Measurements from ENCODE around the gene PSME2. TPM values are rescaled to one million over a fixed set of nuclear protein-coding genes. Genes with fewer than 3 reads are reported as not detected.

The PSME2 gene
- total and polyA plus RNA-seq, 2 of the 13 experiments (the other 11 are each of a cell fraction or from before 2014, with no cell fraction given) = 332 to 716 TPM

DNA sequence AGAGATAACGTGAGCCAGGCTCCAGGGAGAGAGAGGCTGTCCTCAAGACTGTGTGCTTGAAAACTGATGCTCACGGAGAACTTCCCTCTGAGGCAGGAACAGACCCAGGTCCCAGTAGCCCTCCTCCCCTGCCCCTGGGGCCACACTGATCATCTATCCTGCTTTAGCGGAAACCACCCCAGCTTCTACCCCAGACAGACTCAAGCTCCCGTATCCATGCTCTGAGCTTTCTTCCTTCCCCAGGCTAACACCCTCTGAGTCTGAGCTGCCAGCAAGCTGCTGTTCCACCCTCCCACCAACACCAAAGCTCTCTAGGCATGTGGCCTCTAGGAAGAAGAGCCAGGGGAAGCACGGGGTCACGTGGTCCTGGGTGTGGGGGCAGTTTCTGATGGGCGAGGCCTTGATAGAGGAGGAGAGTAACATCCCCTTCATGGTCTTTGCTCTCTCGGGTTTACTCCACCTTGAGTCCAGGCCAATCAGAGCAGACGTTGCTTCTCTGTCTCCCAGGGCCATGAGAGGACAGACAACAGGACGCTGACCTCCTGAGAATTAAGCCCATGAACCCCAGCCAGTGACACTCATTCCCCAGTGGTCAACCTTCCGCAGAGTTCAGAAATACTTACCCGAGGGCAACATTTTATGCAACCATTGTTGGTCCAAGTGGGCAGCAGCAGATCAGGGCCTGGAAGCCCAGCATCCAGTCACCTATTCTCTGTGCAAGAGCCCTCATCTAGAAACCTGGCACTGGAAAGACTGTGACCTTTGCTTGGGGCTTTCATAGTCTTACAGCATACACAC is 50.9 kb downstream of the PSME2 start (continued):
- TF ChIP-seq, protein P1, sequence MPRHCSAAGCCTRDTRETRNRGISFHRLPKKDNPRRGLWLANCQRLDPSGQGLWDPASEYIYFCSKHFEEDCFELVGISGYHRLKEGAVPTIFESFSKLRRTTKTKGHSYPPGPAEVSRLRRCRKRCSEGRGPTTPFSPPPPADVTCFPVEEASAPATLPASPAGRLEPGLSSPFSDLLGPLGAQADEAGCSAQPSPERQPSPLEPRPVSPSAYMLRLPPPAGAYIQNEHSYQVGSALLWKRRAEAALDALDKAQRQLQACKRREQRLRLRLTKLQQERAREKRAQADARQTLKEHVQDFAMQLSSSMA (CRISPR knock-in tag; IDR thresholded peaks at IDR 0.05) = peak; percentile 98
- TF ChIP-seq, protein P2, sequence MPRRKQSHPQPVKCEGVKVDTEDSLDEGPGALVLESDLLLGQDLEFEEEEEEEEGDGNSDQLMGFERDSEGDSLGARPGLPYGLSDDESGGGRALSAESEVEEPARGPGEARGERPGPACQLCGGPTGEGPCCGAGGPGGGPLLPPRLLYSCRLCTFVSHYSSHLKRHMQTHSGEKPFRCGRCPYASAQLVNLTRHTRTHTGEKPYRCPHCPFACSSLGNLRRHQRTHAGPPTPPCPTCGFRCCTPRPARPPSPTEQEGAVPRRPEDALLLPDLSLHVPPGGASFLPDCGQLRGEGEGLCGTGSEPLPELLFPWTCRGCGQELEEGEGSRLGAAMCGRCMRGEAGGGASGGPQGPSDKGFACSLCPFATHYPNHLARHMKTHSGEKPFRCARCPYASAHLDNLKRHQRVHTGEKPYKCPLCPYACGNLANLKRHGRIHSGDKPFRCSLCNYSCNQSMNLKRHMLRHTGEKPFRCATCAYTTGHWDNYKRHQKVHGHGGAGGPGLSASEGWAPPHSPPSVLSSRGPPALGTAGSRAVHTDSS (CRISPR knock-in tag; conservative IDR thresholded peaks at IDR 0.05) = no peak
- TF ChIP-seq MAFK (conservative IDR thresholded peaks at IDR 0.05 in 1 of 2, IDR thresholded peaks at IDR 0.05 in 1 of 2; ENCODE audit: low read length in 2 of 2) (no peak), TP53 (CRISPR knock-in tag; conservative IDR thresholded peaks at IDR 0.05) (0 out of 2 replicates have a peak, but pooled peaks have one; percentile 12), ZSCAN12 (CRISPR knock-in tag; IDR thresholded peaks at IDR 0.05) (peak; percentile 56; the same call in 1 of the 2 replicates), HMG20A (CRISPR knock-in tag; IDR thresholded peaks at IDR 0.05; ENCODE audit: borderline replicate concordance) (peak; percentile 80), THYN1 (CRISPR knock-in tag; IDR thresholded peaks at IDR 0.05; ENCODE audit: borderline replicate concordance, low read depth) (peak; percentile 72; the same call in 1 of the 2 replicates), ZMYM4 (CRISPR knock-in tag; IDR thresholded peaks at IDR 0.05) (no peak), ZNF367 (CRISPR knock-in tag; IDR thresholded peaks at IDR 0.05; ENCODE audit: borderline replicate concordance) (no peak; the same call in 1 of the 2 replicates), ZNF101 (CRISPR knock-in tag; IDR thresholded peaks at IDR 0.05; ENCODE audit: borderline replicate concordance, low read depth) (peak; percentile 86; the same call in 1 of the 2 replicates), KLF15 (CRISPR knock-in tag; IDR thresholded peaks at IDR 0.05; ENCODE audit: borderline replicate concordance) (peak; percentile 94), ZNF543 (CRISPR knock-in tag; IDR thresholded peaks at IDR 0.05) (peak; percentile 98), ZNF468 (CRISPR knock-in tag; IDR thresholded peaks at IDR 0.05) (no peak)
- TF ChIP-seq, protein P3, sequence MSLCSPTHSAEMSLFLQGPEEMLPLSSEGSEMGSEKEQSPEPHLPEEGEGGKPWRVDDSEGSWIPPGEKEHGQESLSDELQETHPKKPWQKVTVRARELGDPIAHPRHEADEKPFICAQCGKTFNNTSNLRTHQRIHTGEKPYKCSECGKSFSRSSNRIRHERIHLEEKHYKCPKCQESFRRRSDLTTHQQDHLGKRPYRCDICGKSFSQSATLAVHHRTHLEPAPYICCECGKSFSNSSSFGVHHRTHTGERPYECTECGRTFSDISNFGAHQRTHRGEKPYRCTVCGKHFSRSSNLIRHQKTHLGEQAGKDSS (CRISPR knock-in tag; IDR thresholded peaks at IDR 0.05; ENCODE audit: borderline replicate concordance, low read depth) = peak; percentile 99
- TF ChIP-seq, protein P4, sequence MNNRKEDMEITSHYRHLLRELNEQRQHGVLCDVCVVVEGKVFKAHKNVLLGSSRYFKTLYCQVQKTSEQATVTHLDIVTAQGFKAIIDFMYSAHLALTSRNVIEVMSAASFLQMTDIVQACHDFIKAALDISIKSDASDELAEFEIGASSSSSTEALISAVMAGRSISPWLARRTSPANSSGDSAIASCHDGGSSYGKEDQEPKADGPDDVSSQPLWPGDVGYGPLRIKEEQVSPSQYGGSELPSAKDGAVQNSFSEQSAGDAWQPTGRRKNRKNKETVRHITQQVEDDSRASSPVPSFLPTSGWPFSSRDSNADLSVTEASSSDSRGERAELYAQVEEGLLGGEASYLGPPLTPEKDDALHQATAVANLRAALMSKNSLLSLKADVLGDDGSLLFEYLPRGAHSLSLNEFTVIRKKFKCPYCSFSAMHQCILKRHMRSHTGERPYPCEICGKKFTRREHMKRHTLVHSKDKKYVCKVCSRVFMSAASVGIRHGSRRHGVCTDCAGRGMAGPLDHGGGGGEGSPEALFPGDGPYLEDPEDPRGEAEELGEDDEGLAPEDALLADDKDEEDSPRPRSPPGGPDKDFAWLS (CRISPR knock-in tag; IDR thresholded peaks at IDR 0.05; ENCODE audit: borderline replicate concordance) = peak; percentile 98; the same call in 1 of the 2 replicates
- TF ChIP-seq, protein P5, sequence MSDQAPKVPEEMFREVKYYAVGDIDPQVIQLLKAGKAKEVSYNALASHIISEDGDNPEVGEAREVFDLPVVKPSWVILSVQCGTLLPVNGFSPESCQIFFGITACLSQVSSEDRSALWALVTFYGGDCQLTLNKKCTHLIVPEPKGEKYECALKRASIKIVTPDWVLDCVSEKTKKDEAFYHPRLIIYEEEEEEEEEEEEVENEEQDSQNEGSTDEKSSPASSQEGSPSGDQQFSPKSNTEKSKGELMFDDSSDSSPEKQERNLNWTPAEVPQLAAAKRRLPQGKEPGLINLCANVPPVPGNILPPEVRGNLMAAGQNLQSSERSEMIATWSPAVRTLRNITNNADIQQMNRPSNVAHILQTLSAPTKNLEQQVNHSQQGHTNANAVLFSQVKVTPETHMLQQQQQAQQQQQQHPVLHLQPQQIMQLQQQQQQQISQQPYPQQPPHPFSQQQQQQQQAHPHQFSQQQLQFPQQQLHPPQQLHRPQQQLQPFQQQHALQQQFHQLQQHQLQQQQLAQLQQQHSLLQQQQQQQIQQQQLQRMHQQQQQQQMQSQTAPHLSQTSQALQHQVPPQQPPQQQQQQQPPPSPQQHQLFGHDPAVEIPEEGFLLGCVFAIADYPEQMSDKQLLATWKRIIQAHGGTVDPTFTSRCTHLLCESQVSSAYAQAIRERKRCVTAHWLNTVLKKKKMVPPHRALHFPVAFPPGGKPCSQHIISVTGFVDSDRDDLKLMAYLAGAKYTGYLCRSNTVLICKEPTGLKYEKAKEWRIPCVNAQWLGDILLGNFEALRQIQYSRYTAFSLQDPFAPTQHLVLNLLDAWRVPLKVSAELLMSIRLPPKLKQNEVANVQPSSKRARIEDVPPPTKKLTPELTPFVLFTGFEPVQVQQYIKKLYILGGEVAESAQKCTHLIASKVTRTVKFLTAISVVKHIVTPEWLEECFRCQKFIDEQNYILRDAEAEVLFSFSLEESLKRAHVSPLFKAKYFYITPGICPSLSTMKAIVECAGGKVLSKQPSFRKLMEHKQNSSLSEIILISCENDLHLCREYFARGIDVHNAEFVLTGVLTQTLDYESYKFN (CRISPR knock-in tag; conservative IDR thresholded peaks at IDR 0.05) = peak; percentile 98
- TF ChIP-seq, protein P6, sequence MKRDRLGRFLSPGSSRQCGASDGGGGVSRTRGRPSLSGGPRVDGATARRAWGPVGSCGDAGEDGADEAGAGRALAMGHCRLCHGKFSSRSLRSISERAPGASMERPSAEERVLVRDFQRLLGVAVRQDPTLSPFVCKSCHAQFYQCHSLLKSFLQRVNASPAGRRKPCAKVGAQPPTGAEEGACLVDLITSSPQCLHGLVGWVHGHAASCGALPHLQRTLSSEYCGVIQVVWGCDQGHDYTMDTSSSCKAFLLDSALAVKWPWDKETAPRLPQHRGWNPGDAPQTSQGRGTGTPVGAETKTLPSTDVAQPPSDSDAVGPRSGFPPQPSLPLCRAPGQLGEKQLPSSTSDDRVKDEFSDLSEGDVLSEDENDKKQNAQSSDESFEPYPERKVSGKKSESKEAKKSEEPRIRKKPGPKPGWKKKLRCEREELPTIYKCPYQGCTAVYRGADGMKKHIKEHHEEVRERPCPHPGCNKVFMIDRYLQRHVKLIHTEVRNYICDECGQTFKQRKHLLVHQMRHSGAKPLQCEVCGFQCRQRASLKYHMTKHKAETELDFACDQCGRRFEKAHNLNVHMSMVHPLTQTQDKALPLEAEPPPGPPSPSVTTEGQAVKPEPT (CRISPR knock-in tag; IDR thresholded peaks at IDR 0.05; ENCODE audit: low read depth) = peak; percentile 98
